BE2C (cell line): ENCODE data around the gene SLC38A1.

ENCODE experiments used
- DNase-seq: peaks from one replicate; pipeline ENCODE4 v3.0.0-alpha.2; 2020
- H3K27me3 ChIP-seq: fragments of 250-450 bp; sonication (Bioruptor Pico); 2 replicates; pipeline ENCODE4 v1.5.1; 2020; ENCODE audit warnings: mild to moderate bottlenecking
- H3K36me3 ChIP-seq: fragments of 250-450 bp; sonication (Bioruptor Pico); 2 replicates; pipeline ENCODE4 v1.5.1; 2020; ENCODE audit warnings: mild to moderate bottlenecking
- H3K4me1 ChIP-seq: fragments of 250-450 bp; sonication (Bioruptor Pico); 2 replicates; pipeline ENCODE4 v1.5.1; 2020
- H3K4me3 ChIP-seq: 2 replicates; pipeline ENCODE4 v1.5.1; 2011; ENCODE audit warnings: low read depth, low read length
- H3K9me3 ChIP-seq: fragments of 250-450 bp; sonication (Bioruptor Pico); 2 replicates; pipeline ENCODE4 v1.5.1; 2020
- CTCF ChIP-seq: IDR thresholded peaks from 2 replicates; pipeline ENCODE4 v1.5.1; 2012; ENCODE audit warnings: mild to moderate bottlenecking, low read depth, low read length

Gene SLC38A1

DNA sequence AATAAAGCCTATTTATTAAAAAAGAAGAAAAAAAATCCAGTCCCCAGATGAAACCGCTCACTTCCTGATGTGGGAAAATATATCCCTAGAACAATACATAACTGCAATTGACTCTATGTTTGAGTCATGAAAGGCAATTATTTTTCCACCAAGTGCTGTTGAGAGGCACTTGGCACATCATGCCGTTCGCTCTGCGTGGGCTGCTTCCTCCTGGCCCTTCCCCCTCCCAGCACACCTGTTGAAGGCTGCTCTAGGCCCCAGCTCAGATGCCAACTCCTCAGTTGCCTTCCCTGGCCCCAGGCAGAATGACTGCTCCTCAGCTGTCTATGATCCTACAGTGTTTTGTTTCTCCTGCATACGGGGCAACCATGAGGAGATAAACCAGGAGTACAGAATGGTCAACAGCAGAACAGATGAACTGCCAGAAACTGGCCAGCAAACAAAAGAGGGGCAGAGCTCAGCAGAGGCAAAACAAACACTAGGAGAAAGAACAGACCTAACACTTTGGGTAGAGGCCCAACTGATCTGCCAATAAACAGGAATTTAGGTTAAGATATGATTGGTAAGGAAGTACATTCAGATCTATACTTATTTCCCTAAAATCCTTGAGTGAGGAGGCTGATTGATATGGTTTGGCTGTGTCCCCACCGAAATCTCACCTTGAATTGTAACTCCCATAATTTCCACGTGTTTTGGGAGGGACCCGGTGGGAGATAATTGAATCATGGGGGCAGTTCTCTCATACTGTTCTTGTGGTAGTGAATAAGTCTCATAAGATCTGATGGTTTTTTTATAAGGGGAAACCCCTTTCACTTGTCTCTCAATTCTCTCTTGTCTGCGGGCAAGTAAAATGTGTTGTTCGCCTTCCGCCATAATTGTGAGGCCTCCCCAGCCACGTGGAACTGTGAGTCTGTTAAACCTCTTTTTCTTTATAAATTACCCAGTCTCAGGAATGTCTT is 58.6 kb downstream of the SLC38A1 start:
- no peak for TF ChIP-seq CTCF
- peaks cover 4% of the 10 kb centered on the region; the same call in 1 of the 2 replicates for H3K4me1 ChIP-seq
- no peaks in the 10 kb centered on the region for H3K9me3 ChIP-seq
- no peaks in the 10 kb centered on the region for H3K27me3 ChIP-seq
- H3K4me3 ChIP-seq: no peak overlapping the region
- no peak for DNase-seq
- H3K36me3 ChIP-seq: peaks cover 47% of the 10 kb centered on the region

DNA sequence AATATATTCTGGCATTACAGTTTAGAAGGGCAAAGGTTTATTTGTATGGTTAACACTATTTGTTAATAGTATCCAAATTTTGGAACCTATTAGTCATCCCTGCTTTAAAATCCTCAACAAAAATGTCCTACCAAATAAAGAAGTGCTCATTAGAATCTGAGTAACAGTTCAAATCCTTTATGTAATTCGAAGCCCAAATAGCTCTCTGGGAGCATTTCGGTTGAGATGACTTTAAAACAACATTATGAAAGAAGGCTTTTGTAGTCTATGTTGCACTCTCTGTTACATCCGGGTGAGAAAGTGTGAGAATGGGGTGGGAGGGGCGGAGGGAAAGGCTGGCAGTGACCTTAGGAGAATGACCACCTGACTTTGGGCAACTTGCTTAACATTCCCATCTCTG is 59.7 kb downstream of the SLC38A1 start:
- H3K9me3 ChIP-seq: no peaks in the 10 kb centered on the region
- H3K4me3 ChIP-seq: no peak overlapping the region
- no peaks in the 10 kb centered on the region for H3K27me3 ChIP-seq
- no peak for TF ChIP-seq CTCF
- no peak for DNase-seq
- peaks cover 52% of the 10 kb centered on the region for H3K36me3 ChIP-seq
- H3K4me1 ChIP-seq: peaks cover 4% of the 10 kb centered on the region; the same call in 1 of the 2 replicates

GRCh38 chr12:46208370-46208769 is 60.5 kb downstream of the SLC38A1 start:
- peaks cover 60% of the 10 kb centered on the region for H3K36me3 ChIP-seq
- no peaks in the 10 kb centered on the region for H3K27me3 ChIP-seq
- DNase-seq: no peak
- no peaks in the 10 kb centered on the region for H3K9me3 ChIP-seq
- no peak overlapping the region for H3K4me3 ChIP-seq
- peaks cover 4% of the 10 kb centered on the region; the same call in 1 of the 2 replicates for H3K4me1 ChIP-seq
- TF ChIP-seq CTCF: no peak

DNA sequence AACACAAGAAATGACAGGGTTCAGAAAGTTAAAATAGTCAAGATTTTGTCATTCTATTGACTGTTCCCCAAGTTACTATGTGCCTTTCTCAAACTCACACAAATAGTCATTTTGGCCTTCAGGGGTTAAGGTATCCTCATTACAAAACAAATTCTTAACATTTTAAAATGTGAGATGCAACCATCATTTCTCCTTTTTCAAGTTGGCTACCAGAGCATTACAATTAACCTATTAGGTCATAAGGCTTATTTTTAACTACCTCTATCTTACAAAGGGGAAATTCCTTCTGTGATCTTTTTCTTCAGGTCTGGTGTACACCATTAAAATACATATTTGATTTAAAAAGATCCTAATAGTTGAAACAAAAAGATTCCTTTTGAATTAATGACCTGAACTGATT is 61.2 kb downstream of the SLC38A1 start:
- Histone ChIP-seq H3K9me3 (no peaks in the 10 kb centered on the region), H3K4me1 (peaks cover 4% of the 10 kb centered on the region; the same call in 1 of the 2 replicates), H3K27me3 (no peaks in the 10 kb centered on the region), H3K36me3 (peaks cover 64% of the 10 kb centered on the region), H3K4me3 (no peak overlapping the region)
- TF ChIP-seq CTCF: no peak
- no peak for DNase-seq

- H3K4me3 ChIP-seq: no peak overlapping the region
- DNase-seq: no peak
- H3K36me3 ChIP-seq: peaks cover 66% of the 10 kb centered on the region
- no peaks in the 10 kb centered on the region for H3K27me3 ChIP-seq
- H3K9me3 ChIP-seq: no peaks in the 10 kb centered on the region
- H3K4me1 ChIP-seq: peaks cover 4% of the 10 kb centered on the region; the same call in 1 of the 2 replicates
- no peak for TF ChIP-seq CTCF
Observed at GRCh38 chr12:46206471-46206870, 62.4 kb downstream of the SLC38A1 start.

DNA sequence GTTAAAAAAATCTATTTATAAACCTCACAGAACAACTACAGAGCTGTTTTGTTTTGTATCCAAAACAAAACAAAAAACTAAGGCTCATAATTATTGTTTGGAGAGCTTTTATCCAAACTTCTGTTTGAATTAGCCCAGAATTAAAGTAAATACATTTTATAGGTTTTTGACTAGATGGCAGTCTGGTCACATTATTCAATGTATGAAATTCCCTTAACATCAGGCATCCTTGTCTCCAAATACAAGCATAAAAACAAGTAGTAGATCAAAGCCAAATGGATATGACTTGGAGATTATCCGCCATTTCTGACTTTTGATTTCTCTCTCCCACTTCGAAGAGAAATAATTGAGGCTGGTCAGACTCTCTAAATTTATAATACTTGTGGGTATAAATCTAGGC is 63.5 kb downstream of the SLC38A1 start:
- no peaks in the 10 kb centered on the region for H3K27me3 ChIP-seq
- H3K9me3 ChIP-seq: no peaks in the 10 kb centered on the region
- no peak for DNase-seq
- H3K36me3 ChIP-seq: peaks cover 67% of the 10 kb centered on the region
- H3K4me3 ChIP-seq: no peak overlapping the region
- no peak for TF ChIP-seq CTCF
- no peaks in the 10 kb centered on the region for H3K4me1 ChIP-seq
